Uterus (tissue), 4 donors: ENCODE data around the gene ECSIT. TPM values are rescaled to one million over a fixed set of nuclear protein-coding genes. Genes with fewer than 3 reads are reported as not detected.
A peak's percentile ranks its signal among the peaks of the same experiment; 100 is the strongest.

ENCODE experiments used
- DNase-seq, 2 donors: peaks; one replicate each; pipeline ENCODE4 v3.0.0-alpha.2; 2019 to 2020
- H3K27ac ChIP-seq, 2 donors: fragments of 200-600 bp; sonication (generic); 1 replicate in 1 of 2; 2 replicates in 1 of 2; pipeline ENCODE4 v1.5.1; 2016 to 2018
- H3K27me3 ChIP-seq, 2 donors: fragments of 200-600 bp; sonication (generic); one replicate each; pipeline ENCODE4 v1.5.1; 2018 to 2019; ENCODE audit warnings: control low read depth in 1 of 2
- H3K36me3 ChIP-seq, 2 donors: fragments of 200-600 bp; sonication (generic); one replicate each; pipeline ENCODE4 v1.5.1; 2019; ENCODE audit warnings: control low read depth in 1 of 2
- H3K4me1 ChIP-seq, 2 donors: fragments of 200-600 bp; sonication (generic); one replicate each; pipeline ENCODE4 v1.5.1; 2018 to 2019; ENCODE audit warnings: control low read depth in 1 of 2
- H3K4me3 ChIP-seq, 2 donors: fragments of 200-600 bp; sonication (generic); 1 replicate in 1 of 2; 2 replicates in 1 of 2; pipeline ENCODE4 v1.5.1; 2018 to 2019; ENCODE audit warnings: mild to moderate bottlenecking in 1 of 2
- H3K9me3 ChIP-seq, 2 donors: fragments of 200-600 bp; sonication (generic); one replicate each; pipeline ENCODE4 v1.5.1; 2019; ENCODE audit warnings: control low read depth in 1 of 2
- POLR2A ChIP-seq, 2 donors: fragments of 450-650 bp; IDR thresholded peaks; one replicate each; pipeline ENCODE4 v1.6.1; 2016; ENCODE audit warnings: antibody characterized with exemption in 2 of 2, mild to moderate bottlenecking in 1 of 2, moderate library complexity in 1 of 2
- intact Hi-C: fragments of 100-400 bp; cut with DNase I; formaldehyde crosslinking; loops from one replicate; pipeline ENCODE4 v1.15.1; 2023; ENCODE audit warnings: low total_unique reads
- total RNA-seq, 4 donors: library from RNA; depleted of rRNA in 3 of 4; stranded (reverse); fragments of >200 nt in 3 of 4; gene quantifications; one replicate each; pipeline versions ENCODE4 v1.1.0 to v1.2.4, GENCODE V29; 2014 to 2023
- TF ChIP-seq, protein P1 (sequence below), 4 experiments: fragments of 200-600 bp in 2 of 4; fragments of 450-650 bp in 2 of 4; sonication (generic) in 2 of 4; IDR thresholded peaks; one replicate each; pipeline ENCODE4 v1.5.1; 2016 to 2019; ENCODE audit warnings: antibody characterized with exemption in 4 of 4, mild to moderate bottlenecking in 2 of 4, moderate library complexity in 1 of 4
- donor health status: DM: yes; HTN: yes; CAD: no.

Gene ECSIT
- total RNA-seq, 4 donors from 2014 or later: 44.6 to 138 (median 58.2) TPM

DNA sequence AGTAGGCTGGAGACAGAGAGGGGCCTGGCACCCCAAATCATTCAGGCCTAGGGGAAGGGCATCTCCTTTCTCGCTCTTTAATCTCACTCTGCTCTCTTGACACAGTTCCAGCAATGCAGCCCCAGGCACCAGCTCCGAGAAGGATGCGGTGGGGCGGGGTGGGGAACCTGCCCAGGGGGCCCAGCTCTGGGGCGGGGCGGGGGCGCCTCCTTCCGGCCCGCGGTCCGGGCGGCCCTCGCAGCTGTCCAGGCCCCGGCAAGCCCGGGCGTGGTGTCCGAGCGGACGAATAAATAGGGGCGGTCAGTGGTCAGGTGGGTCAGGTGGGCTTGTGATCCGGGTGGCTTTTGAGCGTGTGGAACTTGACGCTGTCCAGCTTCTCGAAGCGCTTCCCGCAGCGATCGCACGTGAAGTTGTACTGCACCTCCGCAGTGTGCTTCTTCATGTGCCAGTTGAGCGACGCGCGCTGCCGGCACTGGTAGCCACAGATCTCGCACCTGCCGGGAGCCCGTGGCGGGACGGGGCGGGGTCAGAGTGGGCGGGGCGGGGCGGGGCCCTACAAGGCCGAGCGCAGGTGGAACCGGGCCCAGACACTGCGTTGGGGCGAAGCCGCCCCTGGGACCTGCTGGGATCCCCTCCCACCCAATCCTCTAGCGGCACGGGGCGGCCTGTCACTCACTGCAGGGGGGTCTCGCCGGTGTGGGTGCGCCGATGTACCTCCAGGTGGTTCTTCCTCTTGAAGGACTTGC is 45.4 kb downstream of the ECSIT start:
- Histone ChIP-seq H3K4me1 (peaks cover 0 to 28% of the 10 kb centered on the region in 2 donors), H3K27me3 (peaks cover 21 to 45% of the 10 kb centered on the region in 2 donors), H3K27ac (no peak overlapping the region), H3K9me3 (no peaks in the 10 kb centered on the region), H3K36me3 (no peaks in the 10 kb centered on the region), H3K4me3 (no peak overlapping the region)
- no peak for DNase-seq
- TF ChIP-seq POLR2A (IDR thresholded peaks at IDR 0.05): no peak
- TF ChIP-seq, protein P1, sequence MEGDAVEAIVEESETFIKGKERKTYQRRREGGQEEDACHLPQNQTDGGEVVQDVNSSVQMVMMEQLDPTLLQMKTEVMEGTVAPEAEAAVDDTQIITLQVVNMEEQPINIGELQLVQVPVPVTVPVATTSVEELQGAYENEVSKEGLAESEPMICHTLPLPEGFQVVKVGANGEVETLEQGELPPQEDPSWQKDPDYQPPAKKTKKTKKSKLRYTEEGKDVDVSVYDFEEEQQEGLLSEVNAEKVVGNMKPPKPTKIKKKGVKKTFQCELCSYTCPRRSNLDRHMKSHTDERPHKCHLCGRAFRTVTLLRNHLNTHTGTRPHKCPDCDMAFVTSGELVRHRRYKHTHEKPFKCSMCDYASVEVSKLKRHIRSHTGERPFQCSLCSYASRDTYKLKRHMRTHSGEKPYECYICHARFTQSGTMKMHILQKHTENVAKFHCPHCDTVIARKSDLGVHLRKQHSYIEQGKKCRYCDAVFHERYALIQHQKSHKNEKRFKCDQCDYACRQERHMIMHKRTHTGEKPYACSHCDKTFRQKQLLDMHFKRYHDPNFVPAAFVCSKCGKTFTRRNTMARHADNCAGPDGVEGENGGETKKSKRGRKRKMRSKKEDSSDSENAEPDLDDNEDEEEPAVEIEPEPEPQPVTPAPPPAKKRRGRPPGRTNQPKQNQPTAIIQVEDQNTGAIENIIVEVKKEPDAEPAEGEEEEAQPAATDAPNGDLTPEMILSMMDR (IDR thresholded peaks at IDR 0.05): no peak
- intact Hi-C loops: loop anchor here (10.0 kb wide), 1 partner anchor 101 kb away; no protein-coding TSS in a partner anchor

DNA sequence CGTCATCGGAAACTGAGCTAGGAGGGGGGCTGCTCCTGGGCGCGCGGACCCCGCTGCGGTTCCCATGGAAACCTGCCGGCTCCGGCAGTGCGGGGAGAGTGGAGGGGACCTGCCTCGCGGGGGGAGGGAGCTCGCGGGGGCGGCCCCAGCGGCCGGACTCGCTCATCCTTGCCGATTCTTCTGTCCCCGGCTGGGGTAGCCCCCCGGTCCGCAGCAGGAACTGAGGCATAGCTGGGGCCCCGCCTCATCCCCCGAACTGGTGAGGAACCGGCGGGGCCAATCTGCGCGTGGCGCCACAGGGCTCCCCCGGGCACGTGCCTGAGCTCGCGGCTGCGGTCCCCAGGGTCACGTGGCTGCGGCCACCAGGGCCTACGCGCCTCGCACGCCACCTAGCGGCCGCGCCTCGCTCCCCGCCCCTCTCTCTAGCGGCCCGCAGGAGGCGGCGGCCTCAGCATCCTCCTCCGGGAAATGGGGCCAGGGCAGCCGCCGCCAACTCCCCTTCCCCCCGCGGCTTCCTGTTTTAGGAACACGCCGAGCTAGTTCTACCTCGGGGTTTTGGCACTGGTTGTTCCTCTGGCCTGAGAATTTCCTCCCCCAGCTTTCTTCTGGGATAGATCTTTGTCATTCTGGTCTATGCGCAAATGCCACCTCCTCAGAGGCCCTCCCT is 46.4 kb downstream of the ECSIT start:
- Histone ChIP-seq H3K36me3 (no peaks in the 10 kb centered on the region), H3K27me3 (peaks cover 21 to 45% of the 10 kb centered on the region in 2 donors), H3K9me3 (no peaks in the 10 kb centered on the region), H3K4me1 (peaks cover 0 to 28% of the 10 kb centered on the region in 2 donors), H3K27ac (no peak overlapping the region), H3K4me3 (peak overlapping the region in 1 of 2 donors; percentile 14)
- peak; percentile 62 to 76 for DNase-seq
- intact Hi-C loops: loop anchor here (10.0 kb wide), 1 partner anchor 102 kb away; no protein-coding TSS in a partner anchor
- no peak for TF ChIP-seq POLR2A (IDR thresholded peaks at IDR 0.05)
- TF ChIP-seq, protein P1 (IDR thresholded peaks at IDR 0.05): peak; percentile 83 to 97 (median 90)

DNA sequence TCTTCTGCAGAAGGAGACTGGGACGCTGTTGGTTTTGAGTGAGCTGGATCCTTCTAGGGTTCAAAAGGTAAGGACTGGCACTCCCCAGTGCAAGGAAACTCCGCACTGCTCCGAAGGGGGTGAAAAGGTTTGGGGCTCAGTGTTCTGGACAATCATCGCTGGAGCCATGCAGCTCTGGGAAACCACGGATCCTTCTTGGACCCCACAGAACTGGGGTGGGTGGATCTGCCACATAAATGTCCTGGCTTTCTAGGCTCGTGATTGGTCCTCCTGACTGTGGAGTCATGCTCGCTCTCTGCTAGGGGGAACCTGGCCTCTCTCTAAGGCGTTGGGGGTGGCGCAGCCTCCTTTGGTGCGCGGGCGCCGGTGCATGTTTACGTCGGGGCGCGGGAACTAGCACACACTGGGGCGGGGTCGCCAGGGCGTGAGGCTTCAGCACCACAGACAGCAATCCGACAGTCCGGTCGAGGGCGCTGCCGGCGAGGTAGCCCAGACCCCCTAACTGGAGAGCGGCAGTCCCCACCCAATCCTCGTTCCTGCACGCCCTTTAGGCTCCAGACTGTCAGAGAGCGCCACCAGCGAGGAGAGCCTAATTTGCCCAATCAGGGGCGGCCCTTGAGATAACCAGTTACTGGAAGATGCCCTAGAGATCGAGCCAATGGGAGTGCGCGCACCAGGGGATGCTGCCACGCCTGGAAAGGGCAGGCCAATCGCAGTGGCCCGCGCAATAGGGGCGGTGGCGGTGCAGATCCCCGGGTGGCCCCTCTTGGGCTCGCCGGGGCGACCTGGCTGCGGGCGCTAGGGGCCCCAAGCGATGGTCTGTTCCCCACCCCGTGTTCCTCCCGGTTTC is 47.2 kb downstream of the ECSIT start:
- Histone ChIP-seq H3K4me3 (peak overlapping the region in 1 of 2 donors; percentile 14), H3K4me1 (peaks cover 0 to 28% of the 10 kb centered on the region in 2 donors), H3K36me3 (no peaks in the 10 kb centered on the region), H3K27ac (no peak overlapping the region), H3K27me3 (peaks cover 21 to 45% of the 10 kb centered on the region in 2 donors), H3K9me3 (no peaks in the 10 kb centered on the region)
- intact Hi-C loops: loop anchor here (10.0 kb wide), 1 partner anchor 103 kb away; no protein-coding TSS in a partner anchor
- peak; percentile 45 to 52 for DNase-seq
- TF ChIP-seq, protein P1 (IDR thresholded peaks at IDR 0.05): no peak
- TF ChIP-seq POLR2A (IDR thresholded peaks at IDR 0.05): no peak

DNA sequence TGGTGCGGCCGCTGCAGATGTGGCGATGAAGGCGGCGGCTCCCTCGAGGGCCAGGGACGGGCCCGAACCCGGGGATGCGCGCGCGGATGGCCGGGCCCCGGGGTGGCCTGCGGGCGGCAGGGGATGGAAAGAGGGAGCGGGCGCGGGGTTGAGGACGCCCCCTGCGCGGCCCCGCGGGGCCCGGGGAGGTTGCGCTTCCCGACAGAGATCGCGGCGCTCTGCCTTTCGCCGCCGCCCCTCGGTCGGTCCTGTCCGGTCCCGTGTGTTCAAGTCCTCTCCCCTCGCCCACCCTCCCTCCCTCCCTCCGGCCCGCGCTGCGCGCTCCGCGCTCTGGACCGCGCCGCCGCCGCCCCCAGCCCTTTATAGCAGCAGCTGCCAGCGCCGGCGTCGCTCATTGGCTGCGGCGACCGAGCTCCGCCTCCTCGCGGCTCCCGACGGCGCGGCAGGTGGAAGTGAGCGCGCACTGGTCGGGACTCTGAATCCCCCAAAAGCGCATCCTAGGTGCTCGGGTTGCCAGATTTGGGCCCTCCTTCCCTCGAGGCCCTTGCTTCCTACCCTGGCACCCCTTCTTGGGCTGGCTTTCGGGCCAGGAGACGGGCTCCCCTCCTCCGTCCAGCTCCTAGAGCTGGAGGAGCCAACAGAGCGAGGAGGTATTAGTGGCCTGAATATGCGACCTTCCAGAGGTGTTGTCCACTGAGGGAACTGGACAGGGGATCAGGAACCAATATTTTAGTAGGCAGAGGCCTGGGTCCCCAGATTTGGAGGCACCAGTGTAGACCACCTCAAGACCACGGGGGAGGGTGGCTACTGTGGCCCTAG is 48.0 kb downstream of the ECSIT start, which contains the start of gene ELAVL3:
ELAVL3 (minus strand) TSS at position 332 of the 819 bp plus-strand sequence. CDS start 438 bp downstream, outside the sequence.
- H3K36me3 ChIP-seq: no peaks in the 10 kb centered on the region
- TF ChIP-seq POLR2A (IDR thresholded peaks at IDR 0.05): no peak
- TF ChIP-seq, protein P1 (IDR thresholded peaks at IDR 0.05): peak in 1 of 4 experiments; percentile 3
- DNase-seq: no peak
- no peak within 1 kb of the TSS for H3K4me3 ChIP-seq
- peaks cover 0 to 28% of the 10 kb centered on the region in 2 donors for H3K4me1 ChIP-seq
- H3K27ac ChIP-seq: no peak within 1 kb of the TSS
- H3K9me3 ChIP-seq: no peaks in the 10 kb centered on the region
- H3K27me3 ChIP-seq: peaks cover 21 to 45% of the 10 kb centered on the region in 2 donors
- intact Hi-C loops: loop anchor here (10.0 kb wide), 1 partner anchor 104 kb away; no protein-coding TSS in a partner anchor
